ENCODE measurements around the gene ALDH1B1. TPM values are rescaled to one million over a fixed set of nuclear protein-coding genes. Genes with fewer than 3 reads are reported as not detected.

The ALDH1B1 gene
- polyA plus RNA-seq, 12 donors, result 11.0 to 31.4 (median 19.5) TPM; not detected in 1

DNA sequence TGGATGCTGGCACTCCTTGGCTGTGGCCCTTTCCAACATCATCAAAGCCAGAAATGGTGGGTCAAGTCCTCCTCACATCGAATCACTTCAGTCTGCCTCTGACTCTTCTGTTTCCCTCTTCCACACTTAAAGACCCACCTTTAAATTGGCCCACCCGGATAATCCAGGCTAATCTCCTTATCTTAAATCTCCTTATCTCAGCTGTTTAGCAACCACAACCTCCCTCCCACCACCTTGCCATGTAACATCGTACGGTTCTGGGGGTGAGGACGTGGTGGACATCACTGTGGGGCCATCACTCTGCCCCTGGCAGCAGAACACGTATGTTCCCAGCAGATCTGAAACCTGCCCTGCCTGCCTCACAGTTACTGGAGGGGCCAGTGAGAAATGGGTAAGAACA lies 20.2 kb downstream of the ALDH1B1 start:
- DNase-seq, result no peak

DNA sequence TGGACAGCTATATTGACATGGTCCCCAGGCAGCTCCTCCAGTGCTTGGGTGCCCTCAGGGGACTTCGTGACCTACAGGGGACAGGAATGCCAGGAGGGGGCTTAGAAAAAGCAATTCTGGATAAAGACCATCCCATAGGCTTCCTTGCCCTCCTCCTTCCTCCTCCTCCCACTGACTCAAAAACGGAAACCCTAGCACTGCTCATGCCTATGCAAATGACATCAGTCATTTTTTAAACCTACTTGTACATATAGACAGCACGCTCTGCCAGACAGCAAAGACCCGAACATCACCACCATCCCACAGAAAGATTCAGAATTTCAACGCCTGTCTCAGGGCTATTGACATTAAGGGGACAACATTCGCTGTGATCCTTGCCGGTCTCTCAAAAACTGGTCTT lies 20.8 kb downstream of the ALDH1B1 start:
- no peak for DNase-seq

DNA sequence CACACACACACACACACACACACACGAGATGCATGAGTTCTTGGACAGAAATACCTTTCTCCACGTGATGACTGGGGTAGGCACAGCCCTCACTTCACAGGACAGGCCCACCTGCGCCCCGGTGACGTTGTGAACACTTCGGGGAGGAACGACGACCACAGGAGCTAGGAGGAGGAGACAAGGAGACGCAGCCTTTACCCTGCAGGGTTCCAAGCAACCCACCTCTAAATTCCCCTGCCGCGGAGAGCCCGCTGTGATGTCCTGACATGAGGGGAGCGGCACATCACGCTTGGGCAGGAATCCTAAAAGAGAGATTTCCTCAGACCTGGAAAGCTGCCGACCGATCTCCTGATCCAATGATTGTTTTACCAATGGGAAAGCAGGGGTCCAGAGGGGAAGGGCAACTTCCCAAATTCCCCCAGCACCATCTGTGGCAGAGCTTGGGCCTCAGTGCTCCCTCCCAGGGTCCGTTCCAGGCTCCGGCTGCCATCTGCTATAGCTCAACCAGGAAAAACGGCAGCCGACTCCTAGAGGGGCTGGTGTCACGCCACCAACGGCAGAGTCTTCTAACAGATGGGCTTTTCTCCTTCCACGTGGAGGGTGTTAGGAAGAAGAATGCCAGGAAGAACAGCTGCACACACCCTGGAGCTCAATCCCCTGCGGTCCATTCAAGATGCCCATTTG lies 21.7 kb downstream of the ALDH1B1 start:
- DNase-seq, result no peak

DNA sequence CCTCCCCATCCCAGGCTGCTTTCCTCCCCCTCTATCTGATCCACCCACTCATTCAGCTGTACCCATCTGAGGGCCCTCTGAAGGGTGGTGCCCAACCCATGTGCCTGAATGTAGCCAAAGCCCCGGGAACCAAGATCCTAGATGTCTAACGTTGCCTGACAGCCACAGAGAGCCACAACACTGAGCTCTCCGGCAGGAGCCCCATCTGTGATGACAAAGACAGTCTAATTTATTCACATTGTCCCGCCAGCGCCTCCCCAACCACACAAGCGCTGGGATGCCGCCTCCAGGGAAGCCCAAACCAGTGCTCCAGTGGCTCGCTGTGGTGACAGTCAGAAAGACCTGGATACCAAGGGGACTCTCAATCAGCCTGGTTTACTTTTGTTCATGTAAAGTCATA lies 23.4 kb downstream of the ALDH1B1 start:
- no peak for DNase-seq

DNA sequence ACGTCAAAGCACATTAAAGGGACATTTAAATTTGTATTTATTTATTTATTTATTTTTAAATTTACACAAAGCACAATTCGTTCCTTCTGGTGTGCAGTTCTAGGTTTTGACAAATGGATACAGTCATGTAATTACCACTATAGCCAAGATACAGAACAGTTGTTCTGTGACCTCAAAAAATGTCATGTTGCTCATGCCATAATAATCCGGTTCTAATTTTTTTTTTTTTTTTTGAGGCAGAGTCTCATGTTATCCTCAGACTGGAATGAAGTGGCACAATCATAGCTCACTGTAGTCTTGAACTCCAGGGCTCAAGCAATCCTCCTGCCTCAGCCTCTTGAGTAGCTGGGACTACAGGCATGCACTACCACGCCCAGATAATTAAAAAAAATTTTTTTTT lies 24.0 kb downstream of the ALDH1B1 start:
- no peak for DNase-seq

DNA sequence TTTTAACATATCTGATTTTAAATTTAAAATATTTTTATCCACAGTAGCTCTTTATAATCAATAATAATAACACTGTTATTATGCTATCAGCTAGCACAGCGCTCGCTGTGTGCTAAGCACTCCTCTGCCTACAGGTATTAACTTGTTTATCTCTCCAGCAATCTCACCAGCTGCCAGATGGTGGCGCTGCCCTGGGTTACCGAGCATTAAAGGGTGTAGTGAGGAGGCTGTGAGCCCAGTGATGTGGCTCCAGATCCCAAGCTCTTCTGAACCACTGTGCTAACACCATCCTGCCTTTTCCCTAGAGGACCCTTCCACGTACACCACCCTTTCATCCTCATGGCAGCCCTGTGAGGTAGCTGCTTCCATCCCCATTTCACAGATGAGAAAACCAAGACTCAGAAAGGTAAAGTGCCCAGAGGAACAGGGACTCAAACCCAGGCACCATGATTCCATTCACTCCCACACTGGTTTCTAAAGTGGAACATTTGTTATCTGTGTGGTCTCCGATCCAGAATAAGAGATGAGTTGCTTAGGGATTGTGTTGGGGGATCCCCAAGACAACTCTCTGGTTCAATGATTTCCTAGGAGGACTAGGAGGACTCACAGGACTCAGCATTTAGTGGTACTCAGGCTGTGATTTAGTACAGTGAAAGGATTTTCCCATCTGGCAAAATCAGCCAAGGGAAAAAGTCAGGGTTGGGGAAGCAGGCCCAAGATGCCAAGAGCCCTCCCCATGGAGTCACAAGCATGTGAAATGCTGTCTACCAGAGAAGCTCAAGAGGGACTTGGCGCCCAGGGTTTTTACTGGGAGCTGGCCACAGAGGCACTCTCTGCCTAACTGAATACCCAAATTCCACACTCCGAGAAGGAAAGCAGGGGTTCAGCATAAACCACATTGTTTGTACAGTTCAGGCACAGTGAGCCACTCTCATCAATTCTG lies 24.8 kb downstream of the ALDH1B1 start:
- DNase-seq, result no peak

DNA sequence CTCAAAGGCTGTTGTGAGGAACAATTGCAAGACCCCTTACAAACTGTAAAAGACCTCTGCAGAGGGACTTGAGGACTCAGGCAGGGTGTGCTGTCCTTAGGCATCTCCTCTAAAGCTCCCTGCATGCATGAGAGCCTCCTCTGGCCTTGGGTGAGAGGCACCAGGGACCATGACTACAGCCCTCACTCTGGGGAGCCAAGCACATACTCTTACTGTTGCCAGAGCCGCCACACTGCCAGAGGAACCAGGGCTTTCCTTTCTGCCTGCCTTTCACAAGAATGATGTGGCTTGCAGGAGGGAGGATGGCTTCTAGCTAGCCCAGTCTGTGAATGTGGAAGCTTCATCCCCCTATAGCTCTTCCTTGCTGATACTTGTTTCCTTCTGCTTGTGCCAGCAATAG lies 25.9 kb downstream of the ALDH1B1 start:
- DNase-seq, result no peak

DNA sequence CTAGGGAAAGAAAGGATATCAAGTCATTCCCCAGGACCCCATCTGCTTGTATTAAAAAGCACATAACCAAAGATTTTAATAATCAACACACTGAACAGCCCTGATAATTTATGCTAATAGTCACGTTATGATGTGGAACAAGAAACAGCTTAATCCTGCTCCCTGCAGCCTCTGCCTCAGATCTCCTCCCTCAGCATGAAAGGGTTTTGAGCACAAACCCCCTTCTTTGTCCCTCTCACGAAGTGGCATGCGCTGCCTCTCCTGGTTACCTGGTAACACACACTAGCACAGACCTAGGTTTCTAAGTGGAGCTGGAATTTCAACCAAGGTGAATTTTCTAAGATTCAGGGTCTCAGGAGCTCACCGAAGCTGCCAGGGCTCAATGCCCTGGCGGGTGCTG lies 26.7 kb downstream of the ALDH1B1 start:
- no peak for DNase-seq

DNA sequence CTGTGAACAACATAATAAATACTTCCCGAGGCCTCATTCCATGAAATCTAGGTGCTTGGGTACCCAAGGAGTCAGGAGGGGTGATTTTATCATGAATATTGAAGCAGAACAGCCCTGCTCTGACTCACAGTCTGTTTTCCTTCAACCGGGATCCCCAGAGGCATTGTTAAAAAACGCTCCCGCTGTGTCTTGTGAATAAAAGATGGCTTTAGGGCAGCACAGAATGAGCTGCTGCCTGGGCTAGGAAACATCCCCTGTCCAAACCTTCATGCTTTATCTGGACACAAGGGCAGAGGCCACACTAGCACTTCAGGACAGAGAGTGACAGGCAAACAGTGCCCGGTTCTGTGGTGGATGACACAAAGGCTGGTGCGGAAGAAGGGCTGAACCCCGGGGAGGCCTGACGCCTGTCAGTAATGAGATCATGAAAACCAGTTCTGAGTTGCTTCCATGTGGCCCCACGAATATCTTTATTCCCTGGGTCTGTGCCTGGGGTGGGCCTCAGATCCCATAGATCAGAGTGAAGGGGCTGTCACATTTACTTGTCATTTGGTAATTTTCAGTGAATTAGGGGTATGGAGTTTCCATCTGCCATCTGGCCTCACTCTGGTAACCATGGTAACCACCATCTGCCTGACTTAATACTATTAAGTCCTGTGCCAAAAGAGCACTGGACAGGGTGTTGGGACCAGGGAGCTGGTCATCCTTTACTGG lies 29.2 kb downstream of the ALDH1B1 start:
- DNase-seq, result no peak

DNA sequence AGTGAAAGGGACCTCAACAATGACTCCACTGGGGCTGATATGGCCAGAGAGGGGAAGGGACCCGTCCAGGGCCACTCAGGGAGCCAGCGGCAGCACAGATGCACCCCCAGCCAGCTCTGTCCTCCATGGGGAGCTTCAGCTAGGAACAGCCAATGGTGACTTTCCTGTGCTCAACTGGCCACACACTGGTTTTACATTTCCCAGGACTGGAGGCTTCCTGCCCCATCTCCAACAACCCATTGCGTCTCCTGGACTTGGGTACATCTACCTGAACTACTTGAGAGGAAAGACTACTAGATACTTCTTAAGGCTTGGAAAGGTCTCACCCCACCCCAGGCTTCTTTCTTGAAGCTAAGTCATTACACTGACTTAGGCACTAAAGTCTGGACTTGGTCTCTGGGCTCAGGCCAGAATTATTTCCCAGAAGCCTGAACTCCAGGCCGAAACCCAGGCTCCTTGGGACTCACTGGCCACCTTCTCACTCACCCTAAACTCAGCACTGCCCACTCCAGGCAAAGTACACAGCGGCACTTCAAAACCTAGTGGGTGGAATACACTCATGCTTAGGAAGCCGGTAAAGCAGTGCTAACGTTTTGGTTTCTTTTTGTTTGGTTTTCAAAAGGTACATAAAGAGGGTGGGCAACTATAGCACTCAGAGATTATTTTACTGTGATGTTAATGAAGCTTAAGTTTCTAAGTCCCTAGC lies 30.2 kb downstream of the ALDH1B1 start:
- DNase-seq, result no peak

DNA sequence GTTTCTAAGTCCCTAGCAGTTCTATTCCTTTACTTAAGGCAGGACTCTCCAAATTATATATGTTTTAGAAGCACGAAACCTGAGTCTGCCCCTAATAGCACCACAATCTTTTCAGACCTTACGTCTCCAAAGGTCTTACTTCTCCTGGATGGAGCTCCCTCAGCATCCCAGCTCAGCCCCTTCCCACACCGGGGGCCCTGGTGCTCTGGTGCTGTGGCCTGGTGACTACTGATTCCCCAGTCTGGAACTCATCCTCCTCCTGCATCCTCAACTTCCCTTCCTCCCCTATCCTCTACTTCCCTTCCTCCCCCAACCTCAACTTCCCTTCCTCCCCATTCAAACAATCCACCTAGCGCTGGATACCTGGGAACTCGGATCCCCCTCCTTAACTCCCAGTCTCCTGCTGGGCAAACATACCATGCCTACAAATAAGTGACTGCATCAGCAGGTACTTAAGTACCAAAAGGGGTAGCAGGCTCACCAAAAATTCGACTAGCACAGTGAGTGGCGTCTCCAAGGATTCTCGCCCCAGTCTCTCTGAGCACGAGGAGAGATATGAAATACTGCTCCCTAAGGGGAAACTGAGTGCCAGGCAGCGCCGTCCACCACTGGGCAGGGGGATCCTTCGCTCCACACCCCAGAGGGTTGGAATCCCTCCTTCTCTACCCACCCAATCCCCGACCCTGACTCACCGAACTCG lies 30.9 kb downstream of the ALDH1B1 start:
- DNase-seq, result no peak

DNA sequence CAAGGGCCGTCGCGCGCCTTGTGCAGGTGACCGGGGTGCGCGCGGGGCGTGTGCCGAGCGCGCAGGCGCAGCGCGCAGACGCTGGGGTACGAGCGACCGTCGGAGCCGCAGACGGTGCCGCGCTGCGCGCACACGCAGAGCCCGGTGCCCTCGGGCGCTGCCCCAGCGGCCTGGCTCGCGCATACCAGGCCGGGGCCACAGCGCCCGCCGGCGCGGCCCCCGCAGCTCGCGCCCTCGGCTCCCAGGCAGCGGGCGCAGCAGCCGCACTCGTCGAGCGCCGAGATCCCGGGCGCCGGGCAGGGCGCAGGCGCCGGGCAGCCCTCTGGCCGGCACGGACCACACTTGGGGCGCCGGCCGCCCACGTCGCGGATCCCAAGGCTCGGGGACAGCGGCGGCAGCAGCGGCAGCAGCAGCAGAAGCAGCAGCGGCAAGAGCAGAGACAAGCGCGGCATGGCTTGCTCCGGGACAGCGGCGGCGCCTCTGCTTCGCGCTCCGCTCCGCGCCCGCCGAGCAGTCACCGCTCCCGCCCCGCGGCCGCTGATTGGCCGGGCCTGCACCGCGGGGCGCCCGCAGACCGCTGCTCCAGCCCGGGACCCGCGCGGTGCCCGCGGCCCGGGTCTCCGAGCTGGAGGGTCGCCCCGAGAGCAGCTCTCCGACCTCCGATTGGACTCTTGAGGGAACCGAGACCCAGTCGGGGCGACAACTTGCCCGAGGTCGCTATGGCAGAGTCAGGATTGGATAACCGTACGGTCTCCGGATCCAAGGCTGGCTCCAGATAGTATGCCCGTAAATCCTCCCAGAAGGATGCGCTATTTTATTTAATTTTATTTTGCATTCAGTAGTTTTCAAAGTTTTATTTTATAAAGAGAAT lies 31.7 kb downstream of the ALDH1B1 start, which contains the start of gene IGFBPL1:
Gene IGFBPL1 (minus strand): TSS at position 482 of the 871 bp plus-strand sequence. CDS start 30 bp downstream, at position 452.
- no peak for DNase-seq

DNA sequence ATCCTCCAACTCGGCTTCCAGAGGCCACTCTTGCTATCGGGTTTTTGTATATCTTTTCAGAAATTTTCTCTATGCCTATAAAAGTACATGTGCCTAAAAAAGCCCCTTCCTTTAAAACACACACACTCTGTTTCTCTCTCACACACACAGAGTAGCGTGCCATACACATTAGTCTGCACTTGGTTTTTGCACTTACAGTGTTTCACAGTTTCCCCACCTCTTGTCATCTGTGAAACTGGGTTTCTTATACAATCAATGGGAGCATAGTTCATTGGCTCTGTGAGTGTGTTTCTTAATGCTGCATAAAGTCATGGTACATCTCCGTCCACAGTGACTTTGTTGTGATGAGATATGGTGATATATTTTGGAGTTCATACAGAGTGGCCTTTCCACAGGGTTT lies 32.4 kb downstream of the ALDH1B1 start:
- no peak for DNase-seq

DNA sequence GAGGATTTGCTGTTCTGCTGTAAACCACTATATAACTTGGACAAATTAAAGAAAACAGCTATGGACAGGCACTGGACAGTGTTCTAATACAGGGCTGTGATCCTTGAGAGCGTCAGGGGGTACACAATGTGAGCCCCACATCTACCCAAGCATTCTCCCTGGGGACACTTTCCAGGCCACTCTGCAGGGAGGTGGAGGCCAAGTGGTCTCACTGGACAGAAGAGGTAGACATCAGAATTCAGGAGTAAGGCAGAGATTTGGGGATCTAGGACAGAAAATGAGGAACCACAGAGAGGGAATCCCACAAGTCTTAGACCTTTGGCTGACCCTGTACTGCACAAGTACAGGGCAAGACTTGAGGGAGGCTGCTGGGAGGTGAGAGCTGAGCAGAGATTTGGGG lies 35.6 kb downstream of the ALDH1B1 start:
- DNase-seq, result no peak

DNA sequence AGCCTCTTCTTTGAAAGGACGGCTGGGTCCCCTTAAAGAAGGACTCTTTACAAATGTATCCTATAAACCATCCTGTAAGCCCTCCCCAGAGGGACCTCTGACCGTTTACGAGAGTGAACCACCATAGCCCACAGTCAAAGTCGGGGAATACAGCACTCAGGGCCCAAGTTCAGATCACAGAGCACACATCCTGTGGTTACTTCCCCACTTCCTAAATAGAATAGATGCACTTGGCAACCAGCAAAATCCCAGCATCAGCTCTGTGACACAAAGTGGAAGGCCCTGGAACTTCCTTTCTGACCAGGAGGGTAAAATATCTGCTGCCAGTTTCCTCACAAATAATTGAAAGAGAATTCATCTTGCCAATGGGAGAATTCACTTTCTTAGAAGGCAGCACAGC lies 38.6 kb downstream of the ALDH1B1 start:
- no peak for DNase-seq

DNA sequence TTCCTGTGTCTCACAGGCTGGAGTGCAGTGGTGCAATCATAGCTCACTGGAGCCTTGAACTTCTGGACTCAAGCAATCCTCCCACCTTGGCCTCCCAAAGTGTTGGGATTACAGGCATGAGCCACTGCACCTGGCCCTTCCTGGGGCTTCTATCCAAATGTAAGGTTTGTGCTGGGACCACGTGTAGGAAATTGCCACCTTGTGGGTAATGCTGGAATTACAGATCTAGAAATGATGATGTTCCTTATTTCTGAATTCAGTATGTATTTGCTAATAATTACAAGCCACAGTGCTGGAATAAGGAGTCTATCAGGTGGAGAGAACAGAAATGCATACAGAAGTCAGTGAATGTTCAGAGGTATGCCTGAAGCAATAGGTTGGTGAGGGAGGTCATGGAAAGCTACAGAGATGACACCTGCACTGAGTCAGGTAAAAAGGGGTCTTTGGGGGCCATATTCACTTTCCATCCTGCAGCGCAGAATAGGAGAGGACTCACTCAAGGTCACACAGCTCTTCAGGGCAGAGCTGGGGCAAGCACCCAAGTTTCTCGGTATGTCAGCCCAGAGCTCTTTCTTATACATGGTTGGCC lies 40.5 kb downstream of the ALDH1B1 start:
- peak; percentile 35 for DNase-seq

DNA sequence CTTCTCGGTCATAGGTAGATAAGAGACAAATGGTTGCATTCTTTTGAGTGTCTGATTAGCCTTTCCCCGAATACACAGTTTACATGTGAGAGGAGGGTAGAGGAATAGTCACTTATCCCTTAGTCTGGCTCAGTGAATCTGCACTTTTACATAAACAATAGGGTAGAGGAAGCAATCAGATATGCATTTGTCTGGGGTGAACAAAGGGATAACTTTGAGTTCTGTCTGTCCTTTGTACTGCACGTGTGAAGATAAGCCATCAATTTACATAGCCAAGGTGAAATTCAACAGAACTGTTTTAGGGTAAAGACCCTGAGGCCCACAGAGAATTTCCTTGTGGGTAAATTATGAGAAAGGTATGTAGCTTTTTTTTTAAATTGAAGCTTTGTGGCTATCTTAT lies 41.9 kb downstream of the ALDH1B1 start:
- DNase-seq, result no peak

DNA sequence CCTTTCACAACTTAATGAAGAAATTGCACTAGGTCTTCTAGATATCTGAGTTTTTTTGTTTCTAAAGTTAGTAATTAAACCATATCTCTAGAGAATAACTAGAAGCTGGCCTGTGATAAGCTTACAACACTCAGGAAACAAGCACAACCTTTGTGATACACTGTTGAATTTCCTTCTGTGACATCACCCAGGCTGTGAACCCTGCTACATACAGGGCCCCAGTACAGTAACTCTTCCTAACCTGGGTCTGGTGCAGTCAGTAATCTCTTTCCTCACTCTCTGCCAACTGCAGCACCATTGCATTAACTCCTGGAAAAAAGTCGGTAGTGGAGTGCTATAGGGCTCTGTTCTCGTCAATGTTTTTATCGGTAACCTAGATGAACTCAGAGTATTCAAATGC lies 42.4 kb downstream of the ALDH1B1 start:
- no peak for DNase-seq

DNA sequence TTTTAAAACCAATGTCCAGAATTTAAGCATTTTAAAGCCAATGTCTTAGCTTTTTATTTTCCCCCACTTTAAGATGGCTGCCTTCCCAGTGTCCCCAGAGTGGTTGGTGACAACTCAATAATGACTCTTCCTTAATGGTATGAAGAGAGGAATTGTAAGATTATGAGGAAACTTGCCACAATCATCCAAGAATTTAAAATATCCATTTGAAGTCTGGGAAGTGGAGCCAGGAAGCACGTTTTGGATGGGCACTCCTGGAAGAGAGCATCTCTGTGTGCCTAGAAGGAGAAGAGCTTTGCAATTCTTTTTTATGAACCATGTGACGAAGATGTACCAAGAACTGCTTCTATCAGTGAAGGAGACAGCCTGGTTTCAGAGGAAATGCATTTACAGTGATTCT lies 43.0 kb downstream of the ALDH1B1 start:
- DNase-seq, result no peak

DNA sequence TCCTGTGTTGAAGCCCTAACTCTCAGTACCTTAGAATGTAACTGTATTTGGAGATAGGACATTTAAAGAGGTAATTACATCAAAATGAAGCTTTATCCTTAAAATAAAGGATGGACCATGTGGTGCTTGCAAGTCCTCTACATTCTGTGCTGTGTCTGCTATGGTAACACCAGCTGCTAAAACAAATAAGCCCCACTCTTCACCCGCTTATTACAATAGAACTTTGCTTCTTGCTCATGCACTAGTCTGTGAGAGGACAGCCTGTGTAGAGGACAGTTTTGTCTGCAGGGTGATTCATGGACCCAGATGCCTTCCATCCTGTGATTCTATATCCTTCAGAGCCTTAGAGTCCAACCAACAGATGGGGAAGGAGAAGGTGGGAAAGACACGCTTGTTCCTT lies 44.2 kb downstream of the ALDH1B1 start:
- no peak for DNase-seq
